GM19328 (cell line): Measurements from ENCODE around the gene LTN1.
A peak's percentile ranks its signal among the peaks of the same experiment; 100 is the strongest.
"Not testable (repeated sequence)": the region's sequence is repeated elsewhere in the genome, so short reads cannot be mapped to it uniquely, and the experiment has no call there.

Source experiments
- ATAC-seq: cut with Tn5 transposase; IDR thresholded peaks from one replicate; pipeline ENCODE4 v1.9.1; 2021; ENCODE audit warnings: mild to moderate bottlenecking, moderate library complexity; ENCODE audit not compliant: unreplicated experiment

Gene LTN1, protein sequence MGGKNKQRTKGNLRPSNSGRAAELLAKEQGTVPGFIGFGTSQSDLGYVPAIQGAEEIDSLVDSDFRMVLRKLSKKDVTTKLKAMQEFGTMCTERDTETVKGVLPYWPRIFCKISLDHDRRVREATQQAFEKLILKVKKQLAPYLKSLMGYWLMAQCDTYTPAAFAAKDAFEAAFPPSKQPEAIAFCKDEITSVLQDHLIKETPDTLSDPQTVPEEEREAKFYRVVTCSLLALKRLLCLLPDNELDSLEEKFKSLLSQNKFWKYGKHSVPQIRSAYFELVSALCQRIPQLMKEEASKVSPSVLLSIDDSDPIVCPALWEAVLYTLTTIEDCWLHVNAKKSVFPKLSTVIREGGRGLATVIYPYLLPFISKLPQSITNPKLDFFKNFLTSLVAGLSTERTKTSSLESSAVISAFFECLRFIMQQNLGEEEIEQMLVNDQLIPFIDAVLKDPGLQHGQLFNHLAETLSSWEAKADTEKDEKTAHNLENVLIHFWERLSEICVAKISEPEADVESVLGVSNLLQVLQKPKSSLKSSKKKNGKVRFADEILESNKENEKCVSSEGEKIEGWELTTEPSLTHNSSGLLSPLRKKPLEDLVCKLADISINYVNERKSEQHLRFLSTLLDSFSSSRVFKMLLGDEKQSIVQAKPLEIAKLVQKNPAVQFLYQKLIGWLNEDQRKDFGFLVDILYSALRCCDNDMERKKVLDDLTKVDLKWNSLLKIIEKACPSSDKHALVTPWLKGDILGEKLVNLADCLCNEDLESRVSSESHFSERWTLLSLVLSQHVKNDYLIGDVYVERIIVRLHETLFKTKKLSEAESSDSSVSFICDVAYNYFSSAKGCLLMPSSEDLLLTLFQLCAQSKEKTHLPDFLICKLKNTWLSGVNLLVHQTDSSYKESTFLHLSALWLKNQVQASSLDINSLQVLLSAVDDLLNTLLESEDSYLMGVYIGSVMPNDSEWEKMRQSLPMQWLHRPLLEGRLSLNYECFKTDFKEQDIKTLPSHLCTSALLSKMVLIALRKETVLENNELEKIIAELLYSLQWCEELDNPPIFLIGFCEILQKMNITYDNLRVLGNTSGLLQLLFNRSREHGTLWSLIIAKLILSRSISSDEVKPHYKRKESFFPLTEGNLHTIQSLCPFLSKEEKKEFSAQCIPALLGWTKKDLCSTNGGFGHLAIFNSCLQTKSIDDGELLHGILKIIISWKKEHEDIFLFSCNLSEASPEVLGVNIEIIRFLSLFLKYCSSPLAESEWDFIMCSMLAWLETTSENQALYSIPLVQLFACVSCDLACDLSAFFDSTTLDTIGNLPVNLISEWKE (N-terminal part only)

DNA sequence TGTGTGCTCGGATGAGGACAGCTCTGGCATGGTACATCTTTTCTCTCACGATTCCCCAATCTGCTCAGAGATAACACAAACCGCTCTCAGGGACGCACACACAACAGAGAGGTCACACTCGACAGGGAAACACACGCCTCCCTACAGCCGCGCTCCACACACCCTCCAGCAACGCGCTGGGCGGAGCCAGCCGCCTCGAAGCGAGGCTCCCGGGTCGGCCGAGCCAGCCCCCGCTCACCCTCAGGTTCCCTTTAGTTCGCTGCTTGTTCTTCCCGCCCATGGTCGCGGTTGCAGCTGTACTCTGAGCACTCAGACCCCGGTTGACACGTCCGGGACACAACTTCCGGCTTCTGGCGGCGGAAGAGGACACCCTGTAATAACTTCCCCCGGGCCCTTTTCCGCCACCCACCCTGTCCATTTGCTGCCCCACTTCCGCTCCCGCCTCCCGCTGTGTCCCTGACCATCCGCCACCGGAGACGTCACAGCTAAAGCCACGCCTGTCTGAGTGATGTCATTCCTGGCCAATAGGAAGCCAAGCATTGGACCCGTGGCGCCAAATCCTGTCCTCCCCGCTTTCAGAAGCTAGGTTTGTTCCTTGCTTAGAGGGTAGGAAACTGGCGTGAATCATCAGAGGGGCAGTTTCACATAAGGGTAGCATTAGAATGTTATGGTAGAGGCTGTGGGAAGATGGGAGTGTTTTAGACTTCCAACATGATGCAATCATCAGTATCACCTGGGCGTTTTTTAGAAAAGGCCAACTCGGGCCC lies at the start of gene LTN1:
Gene LTN1 (minus strand): TSS at position 352 of the 767 bp plus-strand sequence. CDS start 72 bp downstream, at position 280.
- peak; percentile 89 for ATAC-seq

DNA sequence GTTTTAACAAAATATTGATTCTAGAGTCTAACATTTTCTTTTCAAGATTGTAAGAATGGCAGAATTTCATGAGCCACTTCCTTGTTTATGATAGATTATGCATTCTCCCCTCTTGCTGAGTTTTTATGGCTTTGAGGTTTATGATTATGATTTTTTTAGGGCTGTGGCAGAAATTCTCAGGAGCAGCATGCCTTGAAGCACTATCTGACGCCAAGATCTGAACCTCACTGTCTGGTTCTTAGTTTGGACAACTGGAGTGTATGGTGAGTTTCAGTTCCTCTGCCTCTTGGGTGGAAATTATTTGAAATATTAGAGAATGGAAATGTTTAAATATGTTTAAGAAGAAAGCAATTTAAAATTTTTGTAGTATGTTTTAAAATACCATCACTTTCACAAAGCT lies 42.0 kb upstream of the LTN1 start:
- ATAC-seq = no peak

DNA sequence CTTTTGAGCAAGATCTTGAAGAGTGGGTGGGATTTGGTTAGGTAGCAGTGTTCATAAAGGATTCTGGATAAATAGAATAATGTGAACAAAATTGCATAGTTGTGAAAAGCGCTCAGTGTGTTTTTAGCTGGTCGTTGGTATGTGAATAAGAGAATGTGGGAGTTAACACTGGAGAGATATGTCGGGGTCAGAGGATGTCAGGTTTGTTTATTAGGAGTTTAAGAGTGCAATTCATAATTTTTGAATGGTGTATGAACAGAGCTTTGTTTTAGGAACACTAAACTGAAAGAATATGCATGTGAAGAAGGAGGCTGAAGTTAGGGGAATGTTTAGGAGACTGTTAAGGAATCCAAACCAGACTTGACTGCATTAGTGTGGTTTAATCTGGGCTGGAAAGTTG lies 41.2 kb upstream of the LTN1 start:
- ATAC-seq = no peak

DNA sequence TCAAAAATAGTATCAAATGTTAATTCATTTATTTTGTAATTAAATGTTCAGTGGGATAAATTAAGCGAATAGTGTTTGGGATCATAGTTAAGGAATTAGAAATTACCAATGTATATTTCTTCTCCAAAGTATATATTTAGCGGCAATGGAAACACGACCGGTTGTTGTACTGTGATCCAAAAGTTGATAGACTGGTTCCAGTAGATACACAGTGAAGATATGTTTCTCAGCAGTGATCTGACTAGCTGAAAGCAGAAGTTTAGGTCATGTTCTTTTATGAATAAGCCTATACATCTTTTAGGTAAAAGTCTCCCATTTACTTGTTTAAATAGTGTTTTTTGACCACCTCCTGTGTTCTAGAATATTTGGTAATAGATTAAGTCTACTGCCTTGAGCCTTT lies 40.6 kb upstream of the LTN1 start:
- no peak for ATAC-seq

DNA sequence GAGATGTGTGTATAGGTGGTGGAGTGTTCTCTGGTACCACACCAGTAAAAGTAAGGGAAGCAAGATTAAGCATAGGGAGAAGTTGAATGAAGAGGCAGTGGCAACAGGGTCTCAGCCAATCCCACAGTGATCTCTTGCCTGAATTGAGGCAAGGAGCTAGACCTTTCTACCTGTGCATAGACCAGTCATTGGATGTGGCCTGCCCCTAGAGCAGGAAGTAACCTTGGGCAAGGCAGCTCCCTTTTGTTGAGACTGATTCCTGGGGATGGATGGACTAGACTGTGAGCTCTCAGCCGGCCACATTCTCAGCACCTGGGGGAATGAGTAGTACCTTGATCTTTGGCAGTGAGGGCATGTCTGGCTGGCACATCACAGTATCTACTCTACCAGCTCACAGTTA lies 38.2 kb upstream of the LTN1 start:
- ATAC-seq = no peak

DNA sequence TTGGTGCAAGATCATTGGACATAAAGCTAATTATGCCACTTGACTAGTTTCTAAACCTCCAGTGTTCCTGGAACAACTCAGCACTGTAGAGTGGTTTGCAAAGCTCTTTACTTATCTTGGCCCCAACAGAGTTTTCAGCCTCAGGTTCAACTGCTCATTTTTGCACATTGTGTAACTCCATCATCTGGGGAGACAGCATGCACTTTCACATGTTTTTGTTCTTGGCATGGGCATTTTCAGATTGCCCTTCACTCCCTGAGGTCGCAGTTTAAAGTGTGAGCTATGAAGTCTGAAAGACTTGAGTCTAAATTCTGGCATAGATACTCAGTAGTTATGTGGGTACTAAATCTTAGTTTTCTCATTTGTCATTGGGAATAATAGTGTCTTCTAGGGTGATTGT lies 36.8 kb upstream of the LTN1 start:
- no peak for ATAC-seq

DNA sequence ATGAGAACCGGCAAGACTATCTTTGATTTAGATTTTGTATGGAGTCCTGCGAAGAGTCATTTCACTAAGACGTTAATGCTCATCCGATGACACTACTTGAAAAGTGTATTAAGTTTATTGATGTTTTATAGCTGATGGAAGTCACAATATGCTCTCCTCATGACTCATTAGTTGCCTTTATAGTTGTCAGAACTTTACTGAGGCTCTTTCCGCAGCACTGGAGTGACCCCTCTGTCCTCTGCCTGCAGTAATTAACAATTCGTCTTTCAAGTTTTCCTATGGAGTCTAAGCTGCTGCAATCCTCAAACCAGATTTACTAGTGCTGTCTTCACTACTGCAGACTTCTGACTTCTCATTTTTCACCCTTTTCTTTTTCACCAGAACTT lies 32.6 kb upstream of the LTN1 start:
- ATAC-seq = no peak

DNA sequence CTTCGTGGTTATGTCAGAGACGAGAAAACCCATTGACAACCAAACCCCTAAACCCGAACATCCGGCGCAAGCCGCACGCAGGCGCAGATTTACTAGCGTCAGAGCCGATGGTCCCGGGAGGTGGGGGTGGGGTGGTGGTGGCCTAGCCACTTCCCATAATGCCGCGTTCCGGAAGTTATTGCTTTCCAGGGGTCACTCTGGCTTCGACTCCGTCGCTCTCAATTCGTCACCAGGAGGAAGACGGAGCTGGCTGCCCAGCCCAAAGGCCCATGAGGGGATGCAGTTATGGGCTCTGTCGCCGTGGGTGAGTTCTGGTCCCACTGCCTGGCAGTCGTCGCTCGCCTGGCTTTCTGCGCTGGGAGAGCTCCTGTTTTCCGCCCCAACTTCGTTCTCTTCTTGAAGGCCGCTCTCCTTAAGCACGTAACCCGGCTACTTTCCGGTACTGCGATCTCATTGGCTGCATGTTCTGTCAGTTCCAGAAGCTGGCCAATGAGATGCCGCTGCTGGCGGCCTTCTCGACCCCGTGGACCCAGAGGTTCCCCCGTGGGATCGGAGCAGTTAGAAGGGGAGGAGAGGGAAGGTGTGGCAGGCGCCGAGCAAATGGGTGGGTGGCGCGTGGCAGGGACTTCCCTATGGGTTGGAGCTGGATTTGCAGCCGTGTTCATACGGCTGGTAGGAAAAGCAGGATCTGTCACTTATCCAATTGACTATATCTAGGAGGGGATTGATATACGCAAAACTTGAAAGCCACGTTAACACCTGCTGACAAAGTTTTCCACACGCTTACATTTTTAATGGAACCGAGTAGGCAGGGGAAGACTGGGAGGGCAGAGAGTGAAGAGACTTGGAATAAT lies 32.0 kb upstream of the LTN1 start, which contains the start of gene USP16:
Gene USP16 (plus strand): TSS at position 195 of the 854 bp plus-strand sequence. CDS start 3,246 bp downstream, outside the sequence.
- ATAC-seq = peak; percentile 99

DNA sequence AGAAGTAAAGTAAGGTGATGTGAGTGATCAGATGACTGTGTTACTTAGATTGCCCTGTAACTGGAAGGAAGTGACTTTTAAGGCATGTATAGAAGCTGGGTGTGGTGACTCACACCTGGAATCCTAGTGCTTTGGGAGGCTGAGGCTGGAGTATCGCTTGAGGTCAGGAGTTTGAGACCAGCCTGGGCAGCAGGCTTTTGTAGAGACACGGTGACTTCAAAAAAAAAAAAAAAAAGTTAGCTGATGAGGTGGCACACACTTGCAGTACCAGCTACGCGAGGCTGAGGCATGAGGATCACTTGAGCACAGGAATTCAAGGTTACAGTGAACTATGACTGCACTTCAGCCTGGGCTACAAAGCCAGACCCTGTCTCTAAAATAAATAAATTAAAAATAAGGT lies 29.5 kb upstream of the LTN1 start:
- no peak for ATAC-seq

DNA sequence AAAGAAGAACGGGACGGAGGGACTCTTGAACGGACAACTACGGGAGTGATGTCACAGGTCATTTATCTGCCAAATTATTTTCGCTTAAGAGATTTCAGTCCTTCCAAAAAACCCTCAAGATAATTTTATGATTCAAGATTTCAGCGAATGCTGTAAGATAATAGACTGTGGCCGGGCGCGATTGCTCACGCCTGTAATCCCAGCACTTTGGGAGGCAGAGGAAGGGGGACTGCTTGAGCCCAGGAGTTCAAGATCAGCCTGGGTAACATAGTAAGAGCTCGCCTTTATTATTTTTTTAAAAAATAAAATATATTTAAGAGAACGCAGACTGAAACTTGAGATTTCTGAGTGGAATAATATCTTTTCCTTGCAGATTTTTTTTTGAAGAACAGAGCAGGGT lies 25.9 kb upstream of the LTN1 start:
- ATAC-seq = peak; percentile 18

DNA sequence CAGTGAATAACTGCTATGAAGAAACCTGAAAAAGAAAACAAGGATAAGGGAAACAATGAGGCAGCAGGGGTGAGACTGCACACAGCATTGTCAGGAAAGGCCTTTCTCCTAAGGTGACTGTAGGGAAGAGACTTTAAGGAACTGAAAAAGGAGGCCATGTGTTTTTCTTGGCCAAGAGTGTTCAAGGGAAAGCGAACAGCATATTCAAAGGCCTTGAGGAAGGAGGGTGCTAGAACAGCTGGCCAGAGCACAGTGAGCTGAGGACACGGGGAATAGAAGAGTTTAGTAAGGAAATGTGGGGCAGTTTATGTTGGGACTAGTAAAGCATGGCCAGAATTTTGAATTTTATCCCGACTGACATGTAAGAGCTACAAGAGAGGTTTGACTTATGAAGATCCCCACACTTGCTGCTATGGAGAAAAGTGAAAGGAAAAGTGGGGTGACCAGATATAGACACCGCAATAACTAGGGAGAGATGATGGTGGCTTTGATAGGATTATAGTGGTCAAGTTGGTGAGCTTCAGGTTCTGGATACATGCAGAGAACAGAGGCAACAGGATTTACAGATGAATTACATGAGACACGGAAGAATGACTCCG lies 25.1 kb upstream of the LTN1 start:
- ATAC-seq = no peak

DNA sequence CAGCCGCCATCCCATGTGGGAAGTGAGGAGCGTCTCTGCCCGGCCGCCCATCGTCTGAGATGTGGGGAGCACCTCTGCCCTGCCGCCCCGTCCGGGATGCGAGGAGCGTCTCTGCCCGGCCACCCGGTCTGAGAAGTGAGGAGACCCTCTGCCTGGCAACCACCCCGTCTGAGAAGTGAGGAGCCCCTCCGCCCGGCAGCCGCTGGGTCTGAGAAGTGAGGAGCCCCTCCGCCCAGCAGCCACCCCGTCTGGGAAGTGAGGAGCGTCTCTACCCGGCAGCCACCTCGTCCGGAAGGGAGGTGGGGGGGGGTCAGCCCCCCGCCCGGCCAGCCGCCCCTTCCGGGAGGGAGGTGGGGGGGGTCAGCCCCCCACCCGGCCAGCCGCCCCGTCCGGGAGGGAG lies 18.6 kb upstream of the LTN1 start:
- ATAC-seq = not testable (repeated sequence)

DNA sequence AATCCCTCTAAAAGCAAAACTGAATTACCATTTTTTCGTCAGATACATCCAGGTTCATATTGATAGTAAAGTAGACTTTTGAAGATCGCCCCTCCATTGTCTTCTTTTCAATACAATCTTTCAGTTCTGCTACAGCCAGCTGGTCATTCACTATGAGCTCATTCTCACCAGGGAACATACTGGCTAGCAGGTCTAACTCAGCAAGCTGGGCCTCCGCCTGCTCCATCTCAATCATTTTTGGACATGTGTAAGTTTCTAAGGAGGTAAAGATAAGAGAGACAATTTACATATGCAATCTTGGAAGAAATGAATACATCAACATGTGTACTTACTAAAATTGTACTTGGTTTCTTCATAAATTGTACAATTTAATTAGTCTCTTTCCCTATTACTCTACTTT lies 15.7 kb upstream of the LTN1 start:
- no peak for ATAC-seq

DNA sequence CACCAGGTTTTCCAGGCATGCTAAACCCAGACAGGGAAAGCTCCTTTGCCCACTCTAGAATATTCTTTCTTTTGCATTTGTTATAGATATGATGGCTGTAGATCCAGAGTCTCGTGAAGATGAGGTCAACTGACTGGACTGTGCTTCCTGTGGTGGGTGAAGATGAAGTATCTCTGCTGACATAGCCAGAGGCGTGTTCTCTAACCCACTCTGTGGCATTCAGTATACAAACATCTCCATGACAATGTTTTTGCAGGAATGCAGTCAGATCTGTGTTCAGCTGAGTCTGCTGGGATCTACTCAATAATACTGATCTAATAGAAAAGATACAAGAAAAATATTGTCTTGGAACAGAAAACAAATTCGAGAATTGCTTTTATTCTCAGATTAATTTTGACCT lies 15.1 kb upstream of the LTN1 start:
- ATAC-seq = no peak

DNA sequence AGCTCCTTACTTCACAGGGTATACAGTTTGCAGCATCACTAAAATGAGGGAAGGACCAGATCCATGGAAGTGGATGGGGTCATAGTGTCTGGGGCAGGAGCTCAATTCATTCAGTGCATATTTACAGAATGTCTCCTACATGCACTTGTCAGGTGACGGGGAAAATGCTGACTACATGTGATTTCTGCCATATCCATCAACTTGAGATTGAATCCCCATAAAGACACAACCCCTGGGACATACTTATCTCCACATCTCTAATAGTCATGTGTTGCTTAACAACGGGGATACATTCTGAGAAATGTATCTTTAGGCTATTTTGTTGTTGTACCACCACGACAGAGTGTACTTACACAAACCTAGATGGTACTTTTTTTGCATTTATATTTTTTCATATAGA lies 14.5 kb upstream of the LTN1 start:
- no peak for ATAC-seq

DNA sequence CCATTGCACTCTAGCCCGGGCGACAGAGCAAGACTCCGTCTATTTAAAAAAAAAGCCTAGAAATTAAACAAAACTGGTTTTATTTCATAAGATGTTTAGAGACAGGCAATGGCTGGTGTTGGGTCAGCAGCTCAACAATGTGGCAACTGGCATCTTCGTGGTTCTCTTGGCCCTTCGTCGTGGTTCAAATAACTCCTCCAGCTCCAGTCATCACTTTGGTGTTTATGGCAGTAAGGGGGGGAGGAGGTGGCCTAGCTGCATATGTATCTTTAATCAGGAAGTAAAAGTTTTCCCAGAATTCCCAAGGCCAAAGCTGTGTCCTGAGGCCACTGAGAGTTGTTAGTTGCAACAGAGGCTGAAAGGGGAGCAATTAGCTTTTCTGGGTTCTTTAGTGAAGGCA lies 13.0 kb upstream of the LTN1 start:
- ATAC-seq = no peak

DNA sequence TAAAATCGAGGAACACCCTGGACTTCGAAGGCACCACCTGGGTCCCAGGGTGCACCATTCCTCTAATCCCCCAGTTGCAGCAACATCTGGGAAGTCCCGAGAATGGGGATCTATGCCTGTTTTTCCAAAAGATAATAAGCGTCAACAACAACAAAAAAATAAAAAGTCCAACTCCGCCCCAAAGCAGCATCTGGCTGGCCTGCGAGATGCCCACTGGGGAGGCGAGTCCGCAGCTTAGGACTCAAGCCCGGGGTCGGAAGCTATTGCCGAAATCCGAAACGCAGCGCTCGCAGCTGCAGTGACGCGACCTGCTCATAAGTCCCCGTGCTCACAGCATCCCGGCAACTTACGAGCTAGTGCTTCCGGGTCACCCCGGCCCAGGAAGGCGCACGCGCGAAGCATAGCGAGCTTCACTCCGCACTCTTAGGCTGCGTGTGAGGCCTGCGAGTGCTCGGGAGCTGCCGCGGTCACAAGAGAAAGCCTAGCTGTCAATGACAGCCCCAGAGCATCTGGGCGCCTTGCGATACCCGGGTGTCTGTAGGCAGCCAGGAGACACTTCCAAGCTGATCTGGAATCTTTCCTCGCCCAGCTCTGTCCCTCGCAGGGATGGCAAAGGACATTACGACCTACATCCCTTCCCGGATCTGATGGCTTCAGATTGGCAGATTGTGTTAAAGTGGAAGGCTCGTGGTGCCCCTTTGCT lies 9.9 kb upstream of the LTN1 start:
- peak; percentile 99 for ATAC-seq

DNA sequence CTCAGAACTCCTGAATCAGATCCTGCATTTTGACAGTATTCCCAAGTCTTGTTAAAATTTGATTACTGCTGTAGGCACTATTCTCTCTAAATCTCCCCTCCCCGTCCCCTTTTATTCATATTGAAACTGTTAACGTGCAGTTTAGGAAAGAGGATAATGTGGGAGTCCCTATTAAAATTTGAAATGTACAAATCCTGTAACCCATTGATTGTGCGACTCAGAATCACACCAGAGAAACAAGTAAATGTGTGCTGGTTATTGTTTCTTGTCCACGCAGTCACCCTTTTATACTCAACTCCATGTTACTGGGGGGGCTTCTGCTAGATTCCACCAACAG lies 584 bp upstream of the LTN1 start:
- no peak for ATAC-seq
